IMR-90 (cell line): Measurements from ENCODE around the gene TOX3. TPM values are rescaled to one million over a fixed set of nuclear protein-coding genes. Genes with fewer than 3 reads are reported as not detected.

Experiments used
- ATAC-seq: fragments of 200-7000 bp; cut with Tn5 transposase; 2 replicates; pipeline ENCODE4 v1.9.1; 2020; ENCODE audit warnings: low read depth, mild to moderate bottlenecking, moderate library complexity
- BruUV-seq: library from RNA; stranded (reverse); fragments of 400-500 nt; replicated peaks from 2 replicates; lab custom pipeline; 2021; lab: Mats Ljungman, UMichigan
- CTCF ChIA-PET: fragments of 300-600 bp; formaldehyde crosslinking; extraction: SDS; loops from one replicate; lab custom pipeline; 2021; ENCODE audit warnings: antibody characterized with exemption; lab: Yijun Ruan, JAX
- POLR2A ChIA-PET: fragments of 300-600 bp; sonication (Branson Sonifier 250); formaldehyde crosslinking; loops from one replicate; lab custom pipeline; 2022; ENCODE audit warnings: antibody characterized with exemption; ENCODE audit not compliant: unreplicated experiment; lab: Charles Lee
- DNase-seq: peaks from one replicate; pipeline ENCODE4 v3.0.0; 2013
- H2AFZ ChIP-seq: replicated peaks from 2 replicates; pipeline ENCODE3; 2013; ENCODE audit warnings: low read length, mild to moderate bottlenecking; ENCODE audit not compliant: poor library complexity
- H2AK5ac ChIP-seq: 2 replicates; pipeline ENCODE4 v1.6.1; 2013; ENCODE audit warnings: low read depth, low read length, inconsistent platforms
- H2AK9ac ChIP-seq: replicated peaks from 2 replicates; pipeline ENCODE3; 2013; ENCODE audit warnings: mild to moderate bottlenecking, low read depth, low read length, moderate library complexity; ENCODE audit not compliant: poor library complexity
- H2BK120ac ChIP-seq: 2 replicates; pipeline ENCODE4 v1.6.1; 2013; ENCODE audit warnings: low read depth, low read length, inconsistent platforms
- H2BK15ac ChIP-seq: 3 replicates; pipeline ENCODE4 v1.6.1; 2013; ENCODE audit warnings: low read depth, low read length, inconsistent platforms
- H2BK20ac ChIP-seq: 2 replicates; pipeline ENCODE4 v1.6.1; 2013; ENCODE audit warnings: low read depth, mild to moderate bottlenecking, inconsistent platforms, low read length, moderate library complexity
- H2BK5ac ChIP-seq: 2 replicates; pipeline ENCODE4 v1.6.1; 2013; ENCODE audit warnings: mild to moderate bottlenecking, low read depth, low read length, inconsistent platforms; ENCODE audit not compliant: poor library complexity, severe bottlenecking
- H3K14ac ChIP-seq: replicated peaks from 2 replicates; pipeline ENCODE4 v1.6.1; 2013; ENCODE audit warnings: low read depth, low read length, inconsistent platforms
- H3K18ac ChIP-seq: 2 replicates; pipeline ENCODE4 v1.6.1; 2013; ENCODE audit warnings: low read depth, low read length, control low read depth
- H3K23ac ChIP-seq: 2 replicates; pipeline ENCODE4 v1.6.1; 2013; ENCODE audit warnings: low read depth, low read length, inconsistent platforms
- H3K27ac ChIP-seq: 2 replicates; pipeline ENCODE4 v1.5.1; 2013; ENCODE audit warnings: mild to moderate bottlenecking, control low read depth, low read length; ENCODE audit not compliant: insufficient read depth
- H3K27me3 ChIP-seq: 2 replicates; pipeline ENCODE4 v1.6.1; 2013; ENCODE audit warnings: low read length; ENCODE audit not compliant: control insufficient read depth, insufficient read depth
- H3K36me3 ChIP-seq: 2 replicates; pipeline ENCODE4 v1.6.1; 2013; ENCODE audit warnings: low read length, mixed read lengths; ENCODE audit not compliant: control insufficient read depth, insufficient read depth
- H3K4ac ChIP-seq: 2 replicates; pipeline ENCODE4 v1.6.1; 2013; ENCODE audit warnings: low read depth, low read length, inconsistent platforms
- H3K4me1 ChIP-seq: 2 replicates; pipeline ENCODE4 v1.6.1; 2013; ENCODE audit warnings: low read length, mixed read lengths; ENCODE audit not compliant: control insufficient read depth, insufficient read depth
- H3K4me2 ChIP-seq: 2 replicates; pipeline ENCODE4 v1.6.1; 2013; ENCODE audit warnings: low read depth, mild to moderate bottlenecking, control low read depth, low read length, moderate library complexity
- H3K4me3 ChIP-seq: 2 replicates; pipeline ENCODE4 v1.5.1; 2013; ENCODE audit warnings: low read depth, mild to moderate bottlenecking, control low read depth, low read length, moderate library complexity; ENCODE audit not compliant: insufficient read depth
- H3K56ac ChIP-seq: 2 replicates; pipeline ENCODE4 v1.6.1; 2013; ENCODE audit warnings: low read length, inconsistent platforms; ENCODE audit not compliant: insufficient read depth; ENCODE audit errors: extremely low read depth
- H3K79me1 ChIP-seq, 2 experiments: 2 replicates each; pipeline ENCODE4 v1.6.1; 2013; ENCODE audit warnings: low read length in 2 of 2, inconsistent platforms in 1 of 2, low read depth in 1 of 2
- H3K9ac ChIP-seq: 2 replicates; pipeline ENCODE4 v1.6.1; 2013; ENCODE audit warnings: low read depth, low read length, control low read depth
- H3K9me1 ChIP-seq: 2 replicates; pipeline ENCODE4 v1.6.1; 2013; ENCODE audit warnings: low read length, inconsistent platforms; ENCODE audit not compliant: insufficient read depth
- H3K9me3 ChIP-seq: 2 replicates; pipeline ENCODE4 v1.6.1; 2013; ENCODE audit warnings: low read length; ENCODE audit not compliant: control insufficient read depth, insufficient read depth
- H4K20me1 ChIP-seq: 2 replicates; pipeline ENCODE4 v1.6.1; 2013; ENCODE audit warnings: low read length, inconsistent platforms; ENCODE audit not compliant: insufficient read depth
- H4K5ac ChIP-seq: 2 replicates; pipeline ENCODE4 v1.6.1; 2013; ENCODE audit warnings: mild to moderate bottlenecking, low read depth, low read length, control low read depth
- H4K8ac ChIP-seq, 2 experiments: 2 replicates each; pipeline ENCODE4 v1.6.1; 2013; ENCODE audit warnings: low read depth in 2 of 2, low read length in 2 of 2, control low read depth in 1 of 2, inconsistent platforms in 1 of 2
- H4K91ac ChIP-seq: 2 replicates; pipeline ENCODE4 v1.6.1; 2013; ENCODE audit warnings: low read depth, low read length, inconsistent platforms; ENCODE audit not compliant: insufficient read depth
- BHLHE40 ChIP-seq: fragments of 150-350 bp; IDR thresholded peaks from 2 replicates; pipeline ENCODE4 v1.6.1; 2016; ENCODE audit warnings: mild to moderate bottlenecking, low read depth, low read length
- CEBPB ChIP-seq: IDR thresholded peaks from 2 replicates; pipeline ENCODE4 v1.6.1; 2012; ENCODE audit warnings: low read depth, low read length, improper control_type of control experiment
- CHD1 ChIP-seq: IDR thresholded peaks from 2 replicates; pipeline ENCODE4 v1.6.1; 2012; ENCODE audit warnings: low read depth, low read length, improper control_type of control experiment
- FOS ChIP-seq: fragments of 150-350 bp; IDR thresholded peaks from 2 replicates; pipeline ENCODE4 v1.6.1; 2016; ENCODE audit warnings: low read depth, low read length
- MAFK ChIP-seq: IDR thresholded peaks from 2 replicates; pipeline ENCODE4 v1.6.1; 2012; ENCODE audit warnings: low read depth, low read length, improper control_type of control experiment
- MAZ ChIP-seq: IDR thresholded peaks from 2 replicates; pipeline ENCODE4 v1.6.1; 2012; ENCODE audit warnings: low read depth, mild to moderate bottlenecking, low read length, improper control_type of control experiment, moderate library complexity, borderline replicate concordance
- MXI1 ChIP-seq: IDR thresholded peaks from 2 replicates; pipeline ENCODE4 v1.6.1; 2012; ENCODE audit warnings: low read depth, mild to moderate bottlenecking, low read length, moderate library complexity, borderline replicate concordance
- NFE2L2 ChIP-seq: fragments of 150-350 bp; IDR thresholded peaks from 2 replicates; pipeline ENCODE4 v1.6.1; 2016; ENCODE audit warnings: low read depth, mild to moderate bottlenecking, low read length
- POLR2A ChIP-seq: IDR thresholded peaks from 2 replicates; pipeline ENCODE4 v1.6.1; 2012; ENCODE audit warnings: mild to moderate bottlenecking, low read depth, low read length
- RAD21 ChIP-seq: IDR thresholded peaks from 2 replicates; pipeline ENCODE4 v1.6.1; 2012; ENCODE audit warnings: low read length, improper control_type of control experiment
- RCOR1 ChIP-seq: IDR thresholded peaks from 2 replicates; pipeline ENCODE4 v1.6.1; 2012; ENCODE audit warnings: mild to moderate bottlenecking, low read length, improper control_type of control experiment; ENCODE audit not compliant: insufficient replicate concordance
- RFX5 ChIP-seq: IDR thresholded peaks from 2 replicates; pipeline ENCODE4 v1.8.0; 2012; ENCODE audit warnings: low read depth, mild to moderate bottlenecking, low read length, moderate library complexity
- SMC3 ChIP-seq: fragments of 150-350 bp; IDR thresholded peaks from 2 replicates; pipeline ENCODE4 v1.6.1; 2016; ENCODE audit warnings: low read depth, mild to moderate bottlenecking, antibody characterized with exemption, low read length, moderate library complexity
- WGBS, 2 experiments: methylation state at CpG; one replicate each; pipeline versions ENCODE4 v1.1.5 to v1.1.7; 2013; ENCODE audit warnings: missing lambda C conversion rate in 2 of 2; ENCODE audit not compliant: insufficient read length in 1 of 2; ENCODE audit errors: extremely low coverage in 2 of 2; 5-methylcytosine and 5-hydroxymethylcytosine counted together
- dilution Hi-C: fragments of 300-500 bp; cut with HindIII; formaldehyde crosslinking; loops from one replicate; pipeline ENCODE4 v1.14.3; 2018; ENCODE audit warnings: low sequenced_read_pairs; ENCODE audit not compliant: unreplicated experiment
- in situ Hi-C: fragments of 300-500 bp; cut with MboI; formaldehyde crosslinking; loops from 3 replicates; pipeline ENCODE4 v1.14.3; 2019; ENCODE audit warnings: low sequenced_read_pairs, inconsistent platforms, mixed read lengths
- intact Hi-C: fragments of 100-400 bp; cut with micrococcal nuclease; formaldehyde crosslinking; loops from 2 replicates; pipeline ENCODE4 v1.10.0; 2022
- polyA plus RNA-seq, 3 experiments: library from polyadenylated mRNA; depleted of rRNA; stranded (reverse); fragments of >200 nt; gene quantifications; 2 replicates each; pipeline ENCODE4 v1.2.3, GENCODE V29; 2012; ENCODE audit warnings: low replicate concordance in 1 of 3
- total RNA-seq: library from RNA; depleted of rRNA; stranded (reverse); fragments of >200 nt; gene quantifications from 2 replicates; pipeline ENCODE4 v1.2.3, GENCODE V29; 2012
- TF ChIP-seq, protein P1 (sequence below): conservative IDR thresholded peaks from 2 replicates; pipeline ENCODE4 v1.5.1; 2012; ENCODE audit warnings: mild to moderate bottlenecking, low read depth, low read length, improper control_type of control experiment
- TF ChIP-seq, protein P2 (sequence below): fragments of 150-350 bp; IDR thresholded peaks from 2 replicates; pipeline ENCODE4 v1.6.1; 2016; ENCODE audit warnings: low read depth, mild to moderate bottlenecking, low read length, moderate library complexity, borderline replicate concordance
- TF ChIP-seq, protein P3 (sequence below): fragments of 150-350 bp; IDR thresholded peaks from 2 replicates; pipeline ENCODE4 v1.6.1; 2017; ENCODE audit warnings: mild to moderate bottlenecking, antibody characterized with exemption, low read length, low read depth

Gene TOX3
- total and polyA plus RNA-seq, 2 of the 4 experiments (the other 2 are of a cell fraction), result not detected

DNA sequence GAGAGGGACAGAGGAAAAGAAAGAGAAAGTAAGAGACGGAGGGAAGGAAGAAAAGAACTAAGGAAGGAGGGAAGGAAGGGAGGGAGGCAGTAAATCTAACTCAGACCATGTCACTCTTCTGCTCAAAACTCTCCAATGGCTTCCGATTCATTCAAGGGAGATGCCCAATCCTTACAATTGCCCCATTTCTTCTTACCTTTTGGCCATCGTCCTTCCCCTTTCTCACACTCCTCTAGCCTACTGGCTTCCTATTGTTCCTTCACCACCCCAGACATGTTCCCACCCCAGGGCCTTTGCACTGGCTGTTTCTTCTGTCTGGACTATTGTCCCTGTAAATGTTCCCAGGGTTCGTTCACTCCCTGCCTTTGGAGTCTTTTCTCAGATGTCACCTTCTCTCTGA lies 72.3 kb downstream of the TOX3 start:
- H3K4me1 ChIP-seq, result no peaks in the 10 kb centered on the region
- H2BK15ac ChIP-seq, result no peak overlapping the region
- no peak overlapping the region for H3K27ac ChIP-seq
- no peaks in the 10 kb centered on the region for H3K9me1 ChIP-seq
- in situ Hi-C loops (no loop called here), dilution Hi-C loops (no loop called here), intact Hi-C loops (no loop called here)
- no peak overlapping the region for H3K14ac ChIP-seq
- 69% methylated on average over 2 of the region's 4 CpGs; no CpG with 5 or more reads in 1 of the 2 experiments for WGBS, 2 experiments
- peaks cover 4% of the 10 kb centered on the region for H3K9me3 ChIP-seq
- no peak overlapping the region for H4K8ac ChIP-seq
- H3K36me3 ChIP-seq, result no peaks in the 10 kb centered on the region
- ChIA-PET POLR2A (no interaction called here), CTCF (no interaction called here)
- H2AFZ ChIP-seq, result no peak overlapping the region
- H2AK9ac ChIP-seq, result no peak overlapping the region
- no peak overlapping the region for H2BK20ac ChIP-seq
- no peak for ATAC-seq
- H2BK120ac ChIP-seq, result no peak overlapping the region
- no peaks in the 10 kb centered on the region for H3K79me1 ChIP-seq
- TF ChIP-seq POLR2A, result no peak
- TF ChIP-seq RFX5, result no peak
- TF ChIP-seq RCOR1, result no peak
- no peak for TF ChIP-seq FOS
- TF ChIP-seq, protein P1, sequence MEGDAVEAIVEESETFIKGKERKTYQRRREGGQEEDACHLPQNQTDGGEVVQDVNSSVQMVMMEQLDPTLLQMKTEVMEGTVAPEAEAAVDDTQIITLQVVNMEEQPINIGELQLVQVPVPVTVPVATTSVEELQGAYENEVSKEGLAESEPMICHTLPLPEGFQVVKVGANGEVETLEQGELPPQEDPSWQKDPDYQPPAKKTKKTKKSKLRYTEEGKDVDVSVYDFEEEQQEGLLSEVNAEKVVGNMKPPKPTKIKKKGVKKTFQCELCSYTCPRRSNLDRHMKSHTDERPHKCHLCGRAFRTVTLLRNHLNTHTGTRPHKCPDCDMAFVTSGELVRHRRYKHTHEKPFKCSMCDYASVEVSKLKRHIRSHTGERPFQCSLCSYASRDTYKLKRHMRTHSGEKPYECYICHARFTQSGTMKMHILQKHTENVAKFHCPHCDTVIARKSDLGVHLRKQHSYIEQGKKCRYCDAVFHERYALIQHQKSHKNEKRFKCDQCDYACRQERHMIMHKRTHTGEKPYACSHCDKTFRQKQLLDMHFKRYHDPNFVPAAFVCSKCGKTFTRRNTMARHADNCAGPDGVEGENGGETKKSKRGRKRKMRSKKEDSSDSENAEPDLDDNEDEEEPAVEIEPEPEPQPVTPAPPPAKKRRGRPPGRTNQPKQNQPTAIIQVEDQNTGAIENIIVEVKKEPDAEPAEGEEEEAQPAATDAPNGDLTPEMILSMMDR, result no peak
- TF ChIP-seq SMC3, result no peak
- TF ChIP-seq MAFK, result no peak
- no peak for TF ChIP-seq MXI1
- no peak for TF ChIP-seq BHLHE40
- TF ChIP-seq CHD1, result no peak
- TF ChIP-seq, protein P2, sequence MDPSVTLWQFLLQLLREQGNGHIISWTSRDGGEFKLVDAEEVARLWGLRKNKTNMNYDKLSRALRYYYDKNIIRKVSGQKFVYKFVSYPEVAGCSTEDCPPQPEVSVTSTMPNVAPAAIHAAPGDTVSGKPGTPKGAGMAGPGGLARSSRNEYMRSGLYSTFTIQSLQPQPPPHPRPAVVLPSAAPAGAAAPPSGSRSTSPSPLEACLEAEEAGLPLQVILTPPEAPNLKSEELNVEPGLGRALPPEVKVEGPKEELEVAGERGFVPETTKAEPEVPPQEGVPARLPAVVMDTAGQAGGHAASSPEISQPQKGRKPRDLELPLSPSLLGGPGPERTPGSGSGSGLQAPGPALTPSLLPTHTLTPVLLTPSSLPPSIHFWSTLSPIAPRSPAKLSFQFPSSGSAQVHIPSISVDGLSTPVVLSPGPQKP, result no peak
- TF ChIP-seq, protein P3, sequence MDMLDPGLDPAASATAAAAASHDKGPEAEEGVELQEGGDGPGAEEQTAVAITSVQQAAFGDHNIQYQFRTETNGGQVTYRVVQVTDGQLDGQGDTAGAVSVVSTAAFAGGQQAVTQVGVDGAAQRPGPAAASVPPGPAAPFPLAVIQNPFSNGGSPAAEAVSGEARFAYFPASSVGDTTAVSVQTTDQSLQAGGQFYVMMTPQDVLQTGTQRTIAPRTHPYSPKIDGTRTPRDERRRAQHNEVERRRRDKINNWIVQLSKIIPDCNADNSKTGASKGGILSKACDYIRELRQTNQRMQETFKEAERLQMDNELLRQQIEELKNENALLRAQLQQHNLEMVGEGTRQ, result no peak
- no peak for TF ChIP-seq NFE2L2
- no peak for TF ChIP-seq CEBPB
- no peak for TF ChIP-seq RAD21
- no peak for TF ChIP-seq MAZ
- no peak overlapping the region for H3K9ac ChIP-seq
- H3K56ac ChIP-seq, result no peak overlapping the region
- H3K4me2 ChIP-seq, result no peak overlapping the region
- no peak overlapping the region for H3K4me3 ChIP-seq
- H3K27me3 ChIP-seq, result no peaks in the 10 kb centered on the region
- H3K4ac ChIP-seq, result no peak overlapping the region
- no peak overlapping the region for H4K91ac ChIP-seq
- H3K23ac ChIP-seq, result no peak overlapping the region
- no peak overlapping the region for H4K5ac ChIP-seq
- BruUV-seq, result no TSS peak
- no peak overlapping the region for H2BK5ac ChIP-seq
- H3K18ac ChIP-seq, result no peak overlapping the region
- H4K20me1 ChIP-seq, result no peaks in the 10 kb centered on the region
- no peak for DNase-seq
- H2AK5ac ChIP-seq, result no peak overlapping the region
